Activated T-cell treated with anti-CD3 and anti-CD28 coated beads for 4 hours (primary cell): ENCODE results near the gene MBL2.

ENCODE experiments used
- DNase-seq: peaks from one replicate; pipeline ENCODE4 v3.0.0-alpha.2; 2020

MBL2 gene

DNA sequence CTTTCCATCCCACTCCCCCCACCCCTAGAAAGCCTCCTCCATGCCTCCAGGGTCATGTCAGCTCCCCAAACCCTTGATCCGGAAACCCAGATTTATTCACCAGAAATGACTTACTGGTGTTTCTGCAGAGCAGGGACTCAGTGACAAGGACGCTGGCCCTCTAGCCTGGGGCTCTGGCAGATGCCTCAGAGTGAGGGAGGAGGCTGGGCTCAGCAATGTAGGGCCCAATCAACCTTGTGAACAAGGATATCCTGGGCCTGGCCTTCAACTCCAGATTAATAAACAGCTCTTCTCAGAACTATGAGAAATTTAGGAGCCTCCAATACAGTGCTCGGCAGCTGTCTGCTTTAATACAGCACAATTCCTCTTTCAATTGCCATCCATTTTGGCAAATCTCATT, at the start of gene MBL2:
TSS of gene MBL2 (minus strand) at position 162 of the 400 bp plus-strand sequence. CDS start 1,149 bp downstream, outside the sequence.
- no peak for DNase-seq

DNA sequence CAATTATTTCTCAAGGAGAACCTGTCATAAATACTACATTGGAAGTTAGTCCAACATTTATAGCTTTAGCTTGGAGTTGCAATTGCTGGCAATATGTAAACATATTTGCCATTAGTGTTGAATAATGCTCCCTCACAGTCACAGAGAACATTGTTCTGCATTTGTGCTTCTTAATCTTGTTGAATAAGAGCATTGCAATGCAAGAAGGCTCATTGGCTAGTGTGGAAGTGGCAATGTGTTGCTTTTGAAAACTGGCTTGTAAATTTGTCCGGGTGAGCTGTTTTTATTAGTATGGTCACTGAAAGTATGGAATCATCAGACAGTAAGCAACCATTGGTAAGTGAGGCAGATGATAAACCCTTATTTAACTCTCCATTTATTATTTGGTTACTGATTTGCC, 47.7 kb upstream of the MBL2 start:
- DNase-seq: no peak

DNA sequence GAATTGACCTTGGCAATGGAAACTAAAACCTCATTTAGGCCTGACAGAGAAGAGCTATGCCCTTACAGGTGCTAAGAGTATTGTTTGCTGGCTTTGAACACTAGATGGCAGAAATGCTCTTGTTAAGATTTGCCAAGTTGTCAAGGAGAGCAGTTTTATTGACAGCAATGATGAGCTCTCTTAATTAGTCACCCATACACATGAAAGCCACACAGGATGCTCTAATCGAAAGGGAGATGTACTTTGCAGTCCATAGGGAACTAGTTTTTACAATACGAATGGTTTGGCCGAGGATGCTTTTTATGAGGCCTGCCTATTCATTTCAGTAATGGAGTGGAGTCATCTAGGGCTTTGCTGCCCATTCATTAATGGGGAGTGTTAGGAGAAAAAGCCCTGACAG, 45.4 kb upstream of the MBL2 start:
- no peak for DNase-seq

GRCh38 chr10:52814506-52814905, 41.9 kb upstream of the MBL2 start:
- DNase-seq: no peak

- DNase-seq: no peak
These were observed 39.2 kb upstream of the MBL2 start for GRCh38 chr10:52811776-52812175.

GRCh38 chr10:52810761-52811160, 38.2 kb upstream of the MBL2 start:
- no peak for DNase-seq

- DNase-seq: no peak
These were observed 35.2 kb upstream of the MBL2 start for GRCh38 chr10:52807803-52808202.

DNA sequence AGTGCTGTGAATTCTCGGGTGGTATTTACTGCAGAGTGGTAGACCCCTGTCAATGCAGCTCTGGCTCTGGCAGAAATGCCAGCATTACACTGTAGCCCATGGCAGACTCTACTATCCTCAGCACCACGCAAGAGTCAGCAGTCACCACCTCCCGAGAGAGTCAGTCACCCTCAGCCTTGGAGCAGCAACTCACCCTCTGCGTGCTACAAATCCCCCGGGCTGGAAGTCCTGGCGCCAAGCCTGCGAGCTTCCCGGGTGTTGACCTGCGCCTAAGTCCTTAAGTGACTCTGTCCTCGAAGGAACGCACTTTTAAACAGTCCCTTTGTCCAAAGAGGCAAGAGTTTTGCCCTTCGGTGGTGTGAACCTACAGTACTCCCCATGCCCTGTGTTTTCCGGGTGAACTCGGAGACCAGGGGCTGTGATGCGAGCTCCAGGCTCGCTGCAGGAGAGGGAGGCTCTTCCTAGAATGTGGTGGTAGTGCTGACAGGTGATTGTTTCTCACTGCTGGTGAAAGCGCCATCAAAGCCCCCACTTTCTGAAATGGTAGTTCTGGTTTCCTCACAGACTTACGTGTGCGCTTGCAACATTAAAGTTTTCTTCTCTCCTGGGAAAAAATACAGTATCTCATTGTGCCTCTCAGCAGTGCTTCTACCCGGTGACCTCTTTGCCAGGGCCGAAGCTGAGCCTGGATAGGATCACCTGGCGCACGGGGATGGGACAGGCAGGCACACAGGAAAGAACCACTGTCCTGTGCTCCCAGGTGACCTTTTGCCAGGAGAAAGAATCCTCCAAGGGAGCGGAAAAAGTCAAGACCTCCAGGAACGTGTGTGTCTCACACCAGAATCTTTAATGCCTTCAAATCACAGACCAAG, 33.1 kb upstream of the MBL2 start:
- DNase-seq: no peak

DNA sequence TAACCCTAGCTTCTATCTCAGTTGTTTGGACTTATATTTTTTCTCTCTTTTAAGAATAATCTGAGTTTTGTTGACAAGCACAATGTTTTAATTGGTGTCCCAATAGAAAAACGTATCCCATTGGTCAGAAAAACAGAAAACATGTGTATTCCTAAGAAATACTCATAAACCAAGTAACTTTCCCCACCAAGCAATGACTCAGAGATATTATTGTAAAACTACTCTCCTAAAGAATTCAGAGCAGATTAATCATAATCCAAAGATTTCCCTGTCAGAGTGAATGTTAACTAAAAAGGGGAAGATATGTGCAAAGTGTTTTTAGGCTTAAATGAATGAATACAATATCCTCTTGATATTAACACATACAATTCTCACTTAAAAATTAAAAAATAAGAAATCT, 29.4 kb upstream of the MBL2 start:
- no peak for DNase-seq

- no peak for DNase-seq
These were observed 13.5 kb upstream of the MBL2 start for GRCh38 chr10:52786098-52786497.

GRCh38 chr10:52785418-52785817, 12.8 kb upstream of the MBL2 start:
- no peak for DNase-seq

DNA sequence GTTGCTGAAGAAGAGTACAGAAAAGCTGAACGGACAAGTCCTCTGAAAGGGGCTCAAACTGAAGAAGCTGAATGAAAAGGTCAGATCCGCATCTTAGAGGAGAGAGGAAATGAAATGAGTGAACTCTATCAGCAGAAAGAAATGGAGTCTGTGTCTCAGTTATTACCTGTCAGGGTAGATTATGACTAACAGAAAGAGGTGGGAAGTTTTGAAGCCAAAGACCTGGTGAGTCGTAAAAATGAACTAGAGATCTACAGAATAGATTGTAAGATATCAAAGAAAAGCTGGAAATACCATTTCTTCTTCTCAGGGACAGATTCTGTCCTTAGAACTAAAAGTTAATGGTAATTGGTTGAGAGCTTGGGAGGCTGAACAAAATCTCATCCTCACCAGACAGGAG, 11.1 kb upstream of the MBL2 start:
- DNase-seq: no peak

GRCh38 chr10:52782554-52782953, 10.0 kb upstream of the MBL2 start:
- no peak for DNase-seq

DNA sequence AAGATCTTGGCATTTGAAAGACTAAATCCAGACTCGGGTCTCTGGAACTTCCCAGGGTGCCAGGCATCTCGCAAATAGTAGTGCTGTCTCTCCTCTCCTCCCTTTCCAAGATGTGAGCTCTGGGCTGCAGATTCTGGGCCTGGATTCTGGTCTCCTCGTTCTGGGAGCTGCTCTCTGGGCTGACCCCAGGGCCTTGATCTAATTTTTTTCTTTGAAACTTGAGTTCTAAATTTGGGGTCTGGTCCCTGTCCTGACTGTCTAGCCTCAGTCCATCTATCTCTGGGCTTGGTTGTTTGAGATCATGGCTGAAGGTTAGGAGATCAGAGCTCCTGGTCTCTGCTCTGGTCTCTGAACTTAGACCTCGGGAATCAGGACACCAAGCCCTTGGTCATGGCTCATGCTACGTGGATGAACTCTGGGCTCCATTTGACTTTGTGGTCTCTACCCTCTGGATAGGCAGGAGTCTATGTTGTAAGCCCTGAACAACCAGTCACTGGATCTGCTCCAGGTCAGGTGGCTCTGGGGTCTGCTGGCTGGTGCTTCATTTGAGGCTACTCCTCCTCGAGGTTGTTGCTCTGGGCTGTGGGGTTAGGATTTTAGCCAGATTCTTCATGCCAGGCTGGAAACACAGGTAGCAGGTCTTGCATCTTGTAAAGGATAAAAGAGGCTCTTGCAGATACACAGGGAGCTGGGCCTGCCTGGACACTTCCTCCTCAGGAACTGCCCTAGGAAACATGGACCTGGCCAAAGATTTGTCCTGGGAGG, 8.0 kb upstream of the MBL2 start:
- no peak for DNase-seq

- DNase-seq: no peak
These were observed 7.2 kb upstream of the MBL2 start for GRCh38 chr10:52779541-52780390.

GRCh38 chr10:52778511-52779392, 6.2 kb upstream of the MBL2 start:
- DNase-seq: no peak

GRCh38 chr10:52777414-52777813, 4.8 kb upstream of the MBL2 start:
- no peak for DNase-seq

DNA sequence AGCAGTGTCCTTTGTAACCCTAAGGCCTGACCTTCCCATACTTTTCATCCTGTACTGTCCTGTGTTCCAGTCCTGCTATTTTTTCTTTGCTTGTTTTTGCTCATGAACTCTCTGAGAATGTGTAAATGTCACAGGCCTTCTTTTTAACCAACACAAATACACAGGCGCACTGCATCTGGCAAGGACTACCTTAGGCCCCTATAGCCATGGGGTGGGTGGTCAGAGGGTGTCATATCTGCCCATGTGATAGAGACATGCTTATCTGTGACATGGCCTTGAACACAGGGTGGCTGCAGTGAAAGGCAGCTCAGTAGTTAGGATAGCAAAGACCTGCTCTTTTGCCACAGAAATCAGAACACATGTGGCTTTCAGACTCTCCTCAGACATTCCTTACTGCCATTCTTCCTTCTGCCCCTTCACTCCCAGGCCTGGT, 3.9 kb upstream of the MBL2 start:
- no peak for DNase-seq

- no peak for DNase-seq
These were observed 2.6 kb upstream of the MBL2 start for GRCh38 chr10:52775132-52775647.

- no peak for DNase-seq
These were observed 2.1 kb upstream of the MBL2 start for GRCh38 chr10:52774600-52775106.

DNA sequence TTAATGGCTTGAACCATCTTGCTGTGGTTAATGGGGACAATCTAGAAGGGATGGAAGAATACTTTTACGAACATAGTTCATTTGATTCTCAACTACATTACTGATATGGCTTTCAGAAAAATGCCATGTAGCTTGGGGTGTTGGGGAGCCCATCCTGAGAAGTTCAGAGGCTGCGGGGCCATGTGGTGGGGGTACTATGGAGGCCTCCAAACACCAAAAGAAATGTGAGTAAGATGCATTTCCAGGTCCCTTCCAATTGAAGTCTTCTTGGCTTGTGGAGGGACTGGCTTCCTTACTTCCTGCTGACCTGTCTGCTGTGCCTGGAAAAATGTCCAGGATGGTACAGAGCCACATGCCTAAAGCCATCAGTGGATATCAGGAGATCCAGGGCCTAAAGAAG, 1.6 kb upstream of the MBL2 start:
- no peak for DNase-seq
